PC-3 (cell line): ENCODE results near the gene PMP22. TPM values are rescaled to one million over a fixed set of nuclear protein-coding genes. Genes with fewer than 3 reads are reported as not detected.
"Not testable (repeated sequence)": the region's sequence is repeated elsewhere in the genome, so short reads cannot be mapped to it uniquely, and the experiment has no call there.

Experiments used
- ATAC-seq: fragments of 200-7000 bp; cut with Tn5 transposase; 2 replicates; pipeline ENCODE4 v1.9.1; 2020; ENCODE audit warnings: mild to moderate bottlenecking, moderate library complexity
- BruUV-seq: library from RNA; stranded (reverse); fragments of 400-500 nt; replicated peaks from 2 replicates; lab custom pipeline; 2021; lab: Mats Ljungman, UMichigan
- CTCF ChIA-PET: fragments of 300-600 bp; sonication (Branson Sonifier 250); formaldehyde crosslinking; loops from one replicate; lab custom pipeline; 2022; ENCODE audit warnings: antibody characterized with exemption; lab: Charles Lee
- POLR2A ChIA-PET: fragments of 300-600 bp; sonication (Branson Sonifier 250); formaldehyde crosslinking; loops from one replicate; lab custom pipeline; 2022; ENCODE audit warnings: antibody characterized with exemption; ENCODE audit not compliant: unreplicated experiment; lab: Charles Lee
- DNase-seq: peaks from one replicate; pipeline ENCODE4 v3.0.0-alpha.2; 2015
- H2AFZ ChIP-seq: fragments of 300-600 bp; sonication (generic); 2 replicates; pipeline ENCODE4 v1.6.0; 2016; ENCODE audit warnings: antibody characterized with exemption, low read length
- H3F3A ChIP-seq: fragments of 300-600 bp; sonication (generic); one replicate; pipeline ENCODE4 v1.6.0; 2017; ENCODE audit warnings: antibody characterized with exemption, low read length, control low read depth, mild to moderate bottlenecking; ENCODE audit not compliant: unreplicated experiment
- H3K27ac ChIP-seq: fragments of 300-600 bp; sonication (generic); 2 replicates; pipeline ENCODE4 v1.5.1; 2016; ENCODE audit warnings: mild to moderate bottlenecking, low read length
- H3K27me3 ChIP-seq: fragments of 300-600 bp; sonication (generic); 2 replicates; pipeline ENCODE4 v1.6.1; 2016; ENCODE audit warnings: low read length, mixed read lengths
- H3K36me3 ChIP-seq: fragments of 300-600 bp; sonication (generic); 2 replicates; pipeline ENCODE4 v1.6.1; 2016; ENCODE audit warnings: low read depth, mixed run types, low read length, mixed read lengths
- H3K4me1 ChIP-seq: fragments of 300-600 bp; sonication (generic); 2 replicates; pipeline ENCODE4 v1.5.1; 2016; ENCODE audit warnings: low read length; ENCODE audit not compliant: insufficient read depth
- H3K4me2 ChIP-seq: fragments of 300-600 bp; sonication (generic); 2 replicates; pipeline ENCODE4 v1.6.0; 2016; ENCODE audit warnings: low read length
- H3K4me3 ChIP-seq: fragments of 300-600 bp; sonication (generic); 2 replicates; pipeline ENCODE4 v1.5.1; 2016; ENCODE audit warnings: mild to moderate bottlenecking, low read length, mixed read lengths
- H3K79me2 ChIP-seq: fragments of 300-600 bp; sonication (generic); 2 replicates; pipeline ENCODE4 v1.6.1; 2017; ENCODE audit warnings: low read length, mixed read lengths
- H3K9ac ChIP-seq: fragments of 300-600 bp; sonication (generic); 2 replicates; pipeline ENCODE4 v1.6.0; 2016; ENCODE audit warnings: mild to moderate bottlenecking, low read length
- H3K9me2 ChIP-seq: fragments of 300-600 bp; sonication (generic); replicated peaks from 2 replicates; pipeline ENCODE4 v1.6.1; 2016; ENCODE audit warnings: mixed run types, low read length, mixed read lengths
- H3K9me3 ChIP-seq: fragments of 300-600 bp; sonication (generic); 2 replicates; pipeline ENCODE4 v1.6.1; 2016; ENCODE audit warnings: low read length, mixed read lengths
- H4K20me1 ChIP-seq: fragments of 300-600 bp; sonication (generic); 2 replicates; pipeline ENCODE4 v1.6.1; 2016; ENCODE audit warnings: low read length, mixed read lengths
- EZH2 ChIP-seq: fragments of 300-600 bp; sonication (generic); IDR thresholded peaks from one replicate; pipeline ENCODE4 v1.6.1; 2017; ENCODE audit warnings: antibody characterized with exemption, mild to moderate bottlenecking, low read length; ENCODE audit not compliant: unreplicated experiment
- EZH2phosphoT487 ChIP-seq: fragments of 300-600 bp; sonication (generic); IDR thresholded peaks from 2 replicates; pipeline ENCODE4 v1.6.1; 2018; ENCODE audit warnings: mild to moderate bottlenecking, antibody characterized with exemption, low read length, borderline replicate concordance
- intact Hi-C: fragments of 100-400 bp; cut with micrococcal nuclease; formaldehyde crosslinking; loops from 2 replicates; pipeline ENCODE4 v1.9.0; 2023
- total RNA-seq: library from RNA; depleted of rRNA; stranded (reverse); fragments of >200 nt; gene quantifications from 2 replicates; pipeline ENCODE4 v1.2.3, GENCODE V29; 2014
- TF ChIP-seq, protein P1 (sequence below): fragments of 300-600 bp; sonication (generic); conservative IDR thresholded peaks from 2 replicates; pipeline ENCODE4 v1.5.1; 2017; ENCODE audit warnings: antibody characterized with exemption, low read depth, mild to moderate bottlenecking, low read length

Gene PMP22
- total RNA-seq, 1 experiment from 2014 or later = 51.0 TPM

DNA sequence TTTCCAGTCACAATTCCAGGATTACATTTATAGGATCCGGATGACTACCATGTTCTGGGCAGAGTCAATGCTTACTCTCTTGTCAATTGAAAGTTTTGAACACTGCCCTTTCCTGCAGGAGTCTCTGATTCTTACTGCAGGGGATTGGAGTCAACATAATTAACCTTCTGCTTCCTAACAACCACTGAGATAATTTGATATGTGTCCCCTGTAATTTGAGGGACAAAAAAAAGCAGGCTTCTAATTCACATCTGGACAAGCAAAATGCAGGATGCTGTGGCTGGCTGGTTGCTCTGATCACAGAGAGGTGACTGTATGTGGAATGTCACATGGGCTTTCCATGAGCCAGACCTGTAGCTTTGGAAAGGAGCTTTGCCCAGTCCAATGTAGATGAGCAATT, 54.9 kb downstream of the PMP22 start:
- H3K4me3 ChIP-seq = no peak overlapping the region
- H3K9ac ChIP-seq = no peak overlapping the region

DNA sequence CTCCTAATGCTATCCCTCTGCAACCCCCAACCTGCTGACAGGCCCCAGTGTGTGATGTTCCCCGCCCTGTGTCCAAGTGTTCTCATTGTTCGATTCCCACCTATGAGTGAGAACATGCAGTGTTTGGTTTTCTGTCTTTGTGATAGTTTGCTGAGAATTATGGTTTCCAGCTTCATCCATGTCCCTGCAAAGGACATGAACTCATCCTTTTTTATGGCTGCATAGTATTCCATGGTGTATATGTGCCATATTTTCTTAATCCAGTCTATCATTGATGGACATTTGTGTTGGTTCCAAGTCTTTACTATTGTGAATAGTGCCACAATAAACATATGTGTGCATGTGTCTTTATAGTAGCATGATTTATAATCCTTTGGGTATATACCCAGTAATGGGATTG, 62.1 kb downstream of the PMP22 start:
- BruUV-seq, H3K79me2 ChIP-seq, H3K9me3 ChIP-seq, H3F3A ChIP-seq, DNase-seq, intact Hi-C loops, H3K4me3 ChIP-seq, H3K36me3 ChIP-seq, POLR2A ChIA-PET, H3K9ac ChIP-seq, H3K4me2 ChIP-seq, CTCF ChIA-PET, H2AFZ ChIP-seq, H3K27ac ChIP-seq, H3K4me1 ChIP-seq, H4K20me1 ChIP-seq, ATAC-seq, H3K9me2 ChIP-seq: not testable (repeated sequence)
- peaks cover 20% of the 10 kb centered on the region for H3K27me3 ChIP-seq

More for the DNA sequence above, 54.9 kb downstream of the PMP22 start:
- Histone ChIP-seq H3K9me2 (no peaks in the 10 kb centered on the region), H3K79me2 (no peaks in the 10 kb centered on the region), H3K36me3 (no peaks in the 10 kb centered on the region), H3K9me3 (no peaks in the 10 kb centered on the region), H4K20me1 (no peaks in the 10 kb centered on the region), H2AFZ (no peak overlapping the region), H3K27ac (no peak overlapping the region), H3K4me1 (no peaks in the 10 kb centered on the region), H3K27me3 (peaks cover 55% of the 10 kb centered on the region), H3F3A (no peaks in the 10 kb centered on the region), H3K4me2 (no peak overlapping the region)
- intact Hi-C loops = no loop called here
- ATAC-seq (no peak), DNase-seq (no peak)
- ChIA-PET CTCF (no interaction called here), POLR2A (no interaction called here)
- TF ChIP-seq EZH2phosphoT487 = no peak
- TF ChIP-seq, protein P1, sequence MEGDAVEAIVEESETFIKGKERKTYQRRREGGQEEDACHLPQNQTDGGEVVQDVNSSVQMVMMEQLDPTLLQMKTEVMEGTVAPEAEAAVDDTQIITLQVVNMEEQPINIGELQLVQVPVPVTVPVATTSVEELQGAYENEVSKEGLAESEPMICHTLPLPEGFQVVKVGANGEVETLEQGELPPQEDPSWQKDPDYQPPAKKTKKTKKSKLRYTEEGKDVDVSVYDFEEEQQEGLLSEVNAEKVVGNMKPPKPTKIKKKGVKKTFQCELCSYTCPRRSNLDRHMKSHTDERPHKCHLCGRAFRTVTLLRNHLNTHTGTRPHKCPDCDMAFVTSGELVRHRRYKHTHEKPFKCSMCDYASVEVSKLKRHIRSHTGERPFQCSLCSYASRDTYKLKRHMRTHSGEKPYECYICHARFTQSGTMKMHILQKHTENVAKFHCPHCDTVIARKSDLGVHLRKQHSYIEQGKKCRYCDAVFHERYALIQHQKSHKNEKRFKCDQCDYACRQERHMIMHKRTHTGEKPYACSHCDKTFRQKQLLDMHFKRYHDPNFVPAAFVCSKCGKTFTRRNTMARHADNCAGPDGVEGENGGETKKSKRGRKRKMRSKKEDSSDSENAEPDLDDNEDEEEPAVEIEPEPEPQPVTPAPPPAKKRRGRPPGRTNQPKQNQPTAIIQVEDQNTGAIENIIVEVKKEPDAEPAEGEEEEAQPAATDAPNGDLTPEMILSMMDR = no peak
- TF ChIP-seq EZH2 = no peak
- no TSS peak for BruUV-seq

DNA sequence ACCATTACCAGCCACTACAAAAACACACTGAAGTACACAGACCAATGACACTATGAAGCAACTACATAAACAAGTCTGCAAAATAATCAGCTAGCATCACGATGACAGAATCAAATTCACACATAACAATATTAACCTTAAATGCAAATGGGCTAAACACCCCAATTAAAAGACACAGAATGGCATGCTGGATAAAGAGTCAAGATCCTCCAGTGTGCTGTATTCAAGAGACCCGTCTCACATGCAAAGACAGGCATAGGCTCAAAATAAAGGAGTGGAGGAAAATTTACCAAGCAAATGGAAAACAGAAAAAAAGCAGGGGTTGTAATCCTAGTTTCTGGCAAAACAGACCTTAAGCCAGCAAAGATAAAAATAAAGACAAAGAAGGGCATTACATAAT, 64.6 kb downstream of the PMP22 start:
- H3K4me2 ChIP-seq, H3K4me3 ChIP-seq, BruUV-seq, H3K36me3 ChIP-seq, H3K9me3 ChIP-seq, H3K79me2 ChIP-seq, intact Hi-C loops, H3K4me1 ChIP-seq, ATAC-seq, H4K20me1 ChIP-seq, H2AFZ ChIP-seq, POLR2A ChIA-PET, DNase-seq, H3K9me2 ChIP-seq, CTCF ChIA-PET, H3K27ac ChIP-seq, H3F3A ChIP-seq, H3K9ac ChIP-seq: not testable (repeated sequence)
- peaks cover 27% of the 10 kb centered on the region; the same call in 1 of the 2 replicates for H3K27me3 ChIP-seq

DNA sequence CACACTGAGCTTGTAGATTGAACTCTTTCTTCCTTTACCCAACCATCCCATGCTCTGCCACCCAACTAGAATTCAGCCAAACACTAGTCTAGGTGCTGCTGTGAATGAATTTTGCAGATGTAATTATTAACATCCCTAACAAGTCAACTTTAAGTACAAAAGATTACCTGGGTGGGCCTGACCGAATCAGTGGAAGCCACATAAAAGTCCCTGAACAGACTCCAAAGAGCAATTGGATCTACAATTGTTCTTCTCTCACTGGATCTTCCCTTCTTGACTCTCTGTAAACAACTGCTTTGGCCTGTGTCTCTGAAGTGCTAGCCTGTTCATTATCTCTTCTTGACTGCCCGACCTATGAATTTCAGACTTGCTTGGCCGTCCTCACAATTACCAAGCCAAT, 67.9 kb downstream of the PMP22 start:
- H3F3A ChIP-seq = no peaks in the 10 kb centered on the region
- H3K27ac ChIP-seq = no peak overlapping the region
- no peaks in the 10 kb centered on the region for H3K9me2 ChIP-seq
- TF ChIP-seq EZH2phosphoT487 (no peak), EZH2 (no peak)
- TF ChIP-seq, protein P1 = no peak
- intact Hi-C loops = no loop called here
- H3K9me3 ChIP-seq = 0 out of 2 replicates have a peak, but pooled peaks cover 3% of the 10 kb centered on the region
- no peak overlapping the region for H2AFZ ChIP-seq
- no peaks in the 10 kb centered on the region for H3K79me2 ChIP-seq
- H3K4me3 ChIP-seq = no peak overlapping the region
- ATAC-seq (no peak), DNase-seq (no peak)
- H3K36me3 ChIP-seq = no peaks in the 10 kb centered on the region
- ChIA-PET POLR2A (no interaction called here), CTCF (no interaction called here)
- no TSS peak for BruUV-seq
- no peak overlapping the region for H3K4me2 ChIP-seq
- no peaks in the 10 kb centered on the region for H4K20me1 ChIP-seq
- H3K27me3 ChIP-seq = peaks cover 54% of the 10 kb centered on the region
- H3K4me1 ChIP-seq = no peaks in the 10 kb centered on the region
- H3K9ac ChIP-seq = no peak overlapping the region
